Measurements from ENCODE around the gene OR52E4.

GRCh38 chr11:5929571-5930368, 49.3 kb downstream of the OR52E4 start:
- TF ChIP-seq, protein P1, sequence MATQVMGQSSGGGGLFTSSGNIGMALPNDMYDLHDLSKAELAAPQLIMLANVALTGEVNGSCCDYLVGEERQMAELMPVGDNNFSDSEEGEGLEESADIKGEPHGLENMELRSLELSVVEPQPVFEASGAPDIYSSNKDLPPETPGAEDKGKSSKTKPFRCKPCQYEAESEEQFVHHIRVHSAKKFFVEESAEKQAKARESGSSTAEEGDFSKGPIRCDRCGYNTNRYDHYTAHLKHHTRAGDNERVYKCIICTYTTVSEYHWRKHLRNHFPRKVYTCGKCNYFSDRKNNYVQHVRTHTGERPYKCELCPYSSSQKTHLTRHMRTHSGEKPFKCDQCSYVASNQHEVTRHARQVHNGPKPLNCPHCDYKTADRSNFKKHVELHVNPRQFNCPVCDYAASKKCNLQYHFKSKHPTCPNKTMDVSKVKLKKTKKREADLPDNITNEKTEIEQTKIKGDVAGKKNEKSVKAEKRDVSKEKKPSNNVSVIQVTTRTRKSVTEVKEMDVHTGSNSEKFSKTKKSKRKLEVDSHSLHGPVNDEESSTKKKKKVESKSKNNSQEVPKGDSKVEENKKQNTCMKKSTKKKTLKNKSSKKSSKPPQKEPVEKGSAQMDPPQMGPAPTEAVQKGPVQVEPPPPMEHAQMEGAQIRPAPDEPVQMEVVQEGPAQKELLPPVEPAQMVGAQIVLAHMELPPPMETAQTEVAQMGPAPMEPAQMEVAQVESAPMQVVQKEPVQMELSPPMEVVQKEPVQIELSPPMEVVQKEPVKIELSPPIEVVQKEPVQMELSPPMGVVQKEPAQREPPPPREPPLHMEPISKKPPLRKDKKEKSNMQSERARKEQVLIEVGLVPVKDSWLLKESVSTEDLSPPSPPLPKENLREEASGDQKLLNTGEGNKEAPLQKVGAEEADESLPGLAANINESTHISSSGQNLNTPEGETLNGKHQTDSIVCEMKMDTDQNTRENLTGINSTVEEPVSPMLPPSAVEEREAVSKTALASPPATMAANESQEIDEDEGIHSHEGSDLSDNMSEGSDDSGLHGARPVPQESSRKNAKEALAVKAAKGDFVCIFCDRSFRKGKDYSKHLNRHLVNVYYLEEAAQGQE (IDR thresholded peaks at IDR 0.05; ENCODE audit: unreplicated experiment): no peak
- TF ChIP-seq, protein P2, sequence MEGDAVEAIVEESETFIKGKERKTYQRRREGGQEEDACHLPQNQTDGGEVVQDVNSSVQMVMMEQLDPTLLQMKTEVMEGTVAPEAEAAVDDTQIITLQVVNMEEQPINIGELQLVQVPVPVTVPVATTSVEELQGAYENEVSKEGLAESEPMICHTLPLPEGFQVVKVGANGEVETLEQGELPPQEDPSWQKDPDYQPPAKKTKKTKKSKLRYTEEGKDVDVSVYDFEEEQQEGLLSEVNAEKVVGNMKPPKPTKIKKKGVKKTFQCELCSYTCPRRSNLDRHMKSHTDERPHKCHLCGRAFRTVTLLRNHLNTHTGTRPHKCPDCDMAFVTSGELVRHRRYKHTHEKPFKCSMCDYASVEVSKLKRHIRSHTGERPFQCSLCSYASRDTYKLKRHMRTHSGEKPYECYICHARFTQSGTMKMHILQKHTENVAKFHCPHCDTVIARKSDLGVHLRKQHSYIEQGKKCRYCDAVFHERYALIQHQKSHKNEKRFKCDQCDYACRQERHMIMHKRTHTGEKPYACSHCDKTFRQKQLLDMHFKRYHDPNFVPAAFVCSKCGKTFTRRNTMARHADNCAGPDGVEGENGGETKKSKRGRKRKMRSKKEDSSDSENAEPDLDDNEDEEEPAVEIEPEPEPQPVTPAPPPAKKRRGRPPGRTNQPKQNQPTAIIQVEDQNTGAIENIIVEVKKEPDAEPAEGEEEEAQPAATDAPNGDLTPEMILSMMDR (conservative IDR thresholded peaks at IDR 0.05; ENCODE audit: low read depth in 2 of 2): no peak
- TF ChIP-seq EZH2phosphoT487 (IDR thresholded peaks at IDR 0.05; ENCODE audit: unreplicated experiment): no peak
- no peak for TF ChIP-seq ETS1 (IDR thresholded peaks at IDR 0.05)
- no peak for TF ChIP-seq POLR2AphosphoS5 (IDR thresholded peaks at IDR 0.05; ENCODE audit: low read depth)
- no peak for TF ChIP-seq ZNF462 (CRISPR knock-in tag; IDR thresholded peaks at IDR 0.05)
- TF ChIP-seq EZH2 (IDR thresholded peaks at IDR 0.05; ENCODE audit: low read depth, unreplicated experiment): no peak
- no peak for TF ChIP-seq STAT1 (IDR thresholded peaks at IDR 0.05; ENCODE audit: unreplicated experiment)
- no peak for TF ChIP-seq JUNB (IDR thresholded peaks at IDR 0.05; ENCODE audit: unreplicated experiment)
